HepG2 (cell line): ENCODE results near the gene SLC45A3. TPM values are rescaled to one million over a fixed set of nuclear protein-coding genes. Genes with fewer than 3 reads are reported as not detected.
A peak's percentile ranks its signal among the peaks of the same experiment; 100 is the strongest.

Source experiments
- FLYWCH1 ChIP-seq: sonication (generic); formaldehyde crosslinking; IDR thresholded peaks from 2 replicates; pipeline ENCODE4 v1.8.1; 2023; ENCODE audit warnings: mild to moderate bottlenecking, missing genetic modification reagents
- HES4 ChIP-seq: sonication (generic); formaldehyde crosslinking; IDR thresholded peaks from 2 replicates; pipeline ENCODE4 v1.9.0; 2021; ENCODE audit warnings: mild to moderate bottlenecking, missing genetic modification reagents, borderline replicate concordance
- MIXL1 ChIP-seq: IDR thresholded peaks from 2 replicates; pipeline ENCODE4 v1.6.1; 2016
- NFRKB ChIP-seq: fragments of 450-650 bp; IDR thresholded peaks from 2 replicates; pipeline ENCODE4 v1.6.1; 2017
- RARA ChIP-seq: IDR thresholded peaks from 2 replicates; pipeline ENCODE4 v1.6.1; 2016; ENCODE audit warnings: missing genetic modification reagents, missing compliant biosample characterization
- RBFOX2 ChIP-seq: fragments of 200-400 bp; formaldehyde crosslinking; IDR thresholded peaks from 2 replicates; pipeline ENCODE4 v1.6.1; 2017; ENCODE audit warnings: low read depth, mild to moderate bottlenecking, low read length
- SMARCE1 ChIP-seq: fragments of 450-650 bp; IDR thresholded peaks from 2 replicates; pipeline ENCODE4 v1.6.1; 2017; ENCODE audit warnings: borderline replicate concordance
- ZBTB2 ChIP-seq: sonication (generic); formaldehyde crosslinking; IDR thresholded peaks from 2 replicates; pipeline ENCODE4 v1.8.0; 2022; ENCODE audit warnings: low read depth, missing genetic modification reagents
- ZNF121 ChIP-seq: sonication (generic); formaldehyde crosslinking; IDR thresholded peaks from 2 replicates; pipeline ENCODE4 v1.5.0; 2020; ENCODE audit warnings: mild to moderate bottlenecking, missing genetic modification reagents
- ZNF33A ChIP-seq: sonication (generic); formaldehyde crosslinking; IDR thresholded peaks from 2 replicates; pipeline ENCODE4 v1.5.1; 2020; ENCODE audit warnings: missing genetic modification reagents, mild to moderate bottlenecking, moderate library complexity, borderline replicate concordance
- ZNF75D ChIP-seq: sonication (generic); formaldehyde crosslinking; IDR thresholded peaks from 2 replicates; pipeline ENCODE4 v1.8.1; 2023; ENCODE audit warnings: missing genetic modification reagents, mild to moderate bottlenecking, borderline replicate concordance
- ZNF784 ChIP-seq: sonication (generic); formaldehyde crosslinking; IDR thresholded peaks from 2 replicates; pipeline ENCODE4 v1.5.1; 2020; ENCODE audit warnings: missing genetic modification reagents, mild to moderate bottlenecking, borderline replicate concordance
- polyA plus RNA-seq, 8 experiments: library from polyadenylated mRNA; depleted of rRNA in 3 of 8; stranded (reverse) in 7 of 8; unstranded in 1 of 8; fragments of >200 nt; fragmentation: Illumina TruSeq in 4 of 8; extraction: Trizol in 4 of 8; gene quantifications; 2 replicates each; pipeline versions ENCODE4 v1.2.1 to v1.2.3, GENCODE V29; 2011 to 2016; ENCODE audit warnings: low read depth in 4 of 8, missing spikeins in 1 of 8, mixed read lengths in 1 of 8; ENCODE audit not compliant: insufficient read depth in 1 of 8
- total RNA-seq, 5 experiments: library from RNA; depleted of rRNA; stranded (reverse); fragments of >200 nt; fragmentation: Illumina TruSeq; extraction: Trizol; gene quantifications; 2 replicates each; pipeline ENCODE4 v1.2.3, GENCODE V29; 2016; ENCODE audit warnings: low read depth in 1 of 5
- TF ChIP-seq, protein P1 (sequence below): sonication (generic); formaldehyde crosslinking; IDR thresholded peaks from 2 replicates; pipeline ENCODE4 v1.5.1; 2020; ENCODE audit warnings: missing genetic modification reagents, mild to moderate bottlenecking, borderline replicate concordance
- TF ChIP-seq, protein P2 (sequence below): IDR thresholded peaks from 2 replicates; pipeline ENCODE4 v1.6.1; 2016; ENCODE audit warnings: low read depth
- TF ChIP-seq, protein P3 (sequence below): sonication (generic); formaldehyde crosslinking; IDR thresholded peaks from 2 replicates; pipeline ENCODE4 v1.5.1; 2020; ENCODE audit warnings: mild to moderate bottlenecking, moderate library complexity, missing genetic modification reagents
- TF ChIP-seq, protein P4 (sequence below): sonication (generic); formaldehyde crosslinking; IDR thresholded peaks from 2 replicates; pipeline ENCODE4 v1.4.0; 2020; ENCODE audit warnings: mild to moderate bottlenecking, missing genetic modification reagents

SLC45A3 gene
- total and polyA plus RNA-seq, 2 of the 13 experiments (the other 11 are each of a cell fraction or from before 2014, with no cell fraction given): 3.4 to 4.1 TPM

- TF ChIP-seq, protein P1, sequence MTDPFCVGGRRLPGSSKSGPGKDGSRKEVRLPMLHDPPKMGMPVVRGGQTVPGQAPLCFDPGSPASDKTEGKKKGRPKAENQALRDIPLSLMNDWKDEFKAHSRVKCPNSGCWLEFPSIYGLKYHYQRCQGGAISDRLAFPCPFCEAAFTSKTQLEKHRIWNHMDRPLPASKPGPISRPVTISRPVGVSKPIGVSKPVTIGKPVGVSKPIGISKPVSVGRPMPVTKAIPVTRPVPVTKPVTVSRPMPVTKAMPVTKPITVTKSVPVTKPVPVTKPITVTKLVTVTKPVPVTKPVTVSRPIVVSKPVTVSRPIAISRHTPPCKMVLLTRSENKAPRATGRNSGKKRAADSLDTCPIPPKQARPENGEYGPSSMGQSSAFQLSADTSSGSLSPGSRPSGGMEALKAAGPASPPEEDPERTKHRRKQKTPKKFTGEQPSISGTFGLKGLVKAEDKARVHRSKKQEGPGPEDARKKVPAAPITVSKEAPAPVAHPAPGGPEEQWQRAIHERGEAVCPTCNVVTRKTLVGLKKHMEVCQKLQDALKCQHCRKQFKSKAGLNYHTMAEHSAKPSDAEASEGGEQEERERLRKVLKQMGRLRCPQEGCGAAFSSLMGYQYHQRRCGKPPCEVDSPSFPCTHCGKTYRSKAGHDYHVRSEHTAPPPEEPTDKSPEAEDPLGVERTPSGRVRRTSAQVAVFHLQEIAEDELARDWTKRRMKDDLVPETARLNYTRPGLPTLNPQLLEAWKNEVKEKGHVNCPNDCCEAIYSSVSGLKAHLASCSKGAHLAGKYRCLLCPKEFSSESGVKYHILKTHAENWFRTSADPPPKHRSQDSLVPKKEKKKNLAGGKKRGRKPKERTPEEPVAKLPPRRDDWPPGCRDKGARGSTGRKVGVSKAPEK (CRISPR knock-in tag): no peak
- TF ChIP-seq MIXL1 (CRISPR knock-in tag): no peak
- TF ChIP-seq, protein P2, sequence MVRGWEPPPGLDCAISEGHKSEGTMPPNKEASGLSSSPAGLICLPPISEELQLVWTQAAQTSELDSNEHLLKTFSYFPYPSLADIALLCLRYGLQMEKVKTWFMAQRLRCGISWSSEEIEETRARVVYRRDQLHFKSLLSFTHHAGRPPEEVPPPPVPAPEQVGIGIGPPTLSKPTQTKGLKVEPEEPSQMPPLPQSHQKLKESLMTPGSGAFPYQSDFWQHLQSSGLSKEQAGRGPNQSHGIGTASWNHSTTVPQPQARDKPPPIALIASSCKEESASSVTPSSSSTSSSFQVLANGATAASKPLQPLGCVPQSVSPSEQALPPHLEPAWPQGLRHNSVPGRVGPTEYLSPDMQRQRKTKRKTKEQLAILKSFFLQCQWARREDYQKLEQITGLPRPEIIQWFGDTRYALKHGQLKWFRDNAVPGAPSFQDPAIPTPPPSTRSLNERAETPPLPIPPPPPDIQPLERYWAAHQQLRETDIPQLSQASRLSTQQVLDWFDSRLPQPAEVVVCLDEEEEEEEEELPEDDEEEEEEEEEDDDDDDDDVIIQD (CRISPR knock-in tag): no peak
- TF ChIP-seq ZNF75D (CRISPR knock-in tag): no peak
- TF ChIP-seq, protein P3, sequence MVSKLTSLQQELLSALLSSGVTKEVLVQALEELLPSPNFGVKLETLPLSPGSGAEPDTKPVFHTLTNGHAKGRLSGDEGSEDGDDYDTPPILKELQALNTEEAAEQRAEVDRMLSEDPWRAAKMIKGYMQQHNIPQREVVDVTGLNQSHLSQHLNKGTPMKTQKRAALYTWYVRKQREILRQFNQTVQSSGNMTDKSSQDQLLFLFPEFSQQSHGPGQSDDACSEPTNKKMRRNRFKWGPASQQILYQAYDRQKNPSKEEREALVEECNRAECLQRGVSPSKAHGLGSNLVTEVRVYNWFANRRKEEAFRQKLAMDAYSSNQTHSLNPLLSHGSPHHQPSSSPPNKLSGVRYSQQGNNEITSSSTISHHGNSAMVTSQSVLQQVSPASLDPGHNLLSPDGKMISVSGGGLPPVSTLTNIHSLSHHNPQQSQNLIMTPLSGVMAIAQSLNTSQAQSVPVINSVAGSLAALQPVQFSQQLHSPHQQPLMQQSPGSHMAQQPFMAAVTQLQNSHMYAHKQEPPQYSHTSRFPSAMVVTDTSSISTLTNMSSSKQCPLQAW (CRISPR knock-in tag): no peak
- no peak for TF ChIP-seq ZNF784
- no peak for TF ChIP-seq ZBTB2 (CRISPR knock-in tag)
- no peak for TF ChIP-seq RBFOX2
- no peak for TF ChIP-seq RARA (CRISPR knock-in tag)
- TF ChIP-seq NFRKB: no peak
- TF ChIP-seq, protein P4, sequence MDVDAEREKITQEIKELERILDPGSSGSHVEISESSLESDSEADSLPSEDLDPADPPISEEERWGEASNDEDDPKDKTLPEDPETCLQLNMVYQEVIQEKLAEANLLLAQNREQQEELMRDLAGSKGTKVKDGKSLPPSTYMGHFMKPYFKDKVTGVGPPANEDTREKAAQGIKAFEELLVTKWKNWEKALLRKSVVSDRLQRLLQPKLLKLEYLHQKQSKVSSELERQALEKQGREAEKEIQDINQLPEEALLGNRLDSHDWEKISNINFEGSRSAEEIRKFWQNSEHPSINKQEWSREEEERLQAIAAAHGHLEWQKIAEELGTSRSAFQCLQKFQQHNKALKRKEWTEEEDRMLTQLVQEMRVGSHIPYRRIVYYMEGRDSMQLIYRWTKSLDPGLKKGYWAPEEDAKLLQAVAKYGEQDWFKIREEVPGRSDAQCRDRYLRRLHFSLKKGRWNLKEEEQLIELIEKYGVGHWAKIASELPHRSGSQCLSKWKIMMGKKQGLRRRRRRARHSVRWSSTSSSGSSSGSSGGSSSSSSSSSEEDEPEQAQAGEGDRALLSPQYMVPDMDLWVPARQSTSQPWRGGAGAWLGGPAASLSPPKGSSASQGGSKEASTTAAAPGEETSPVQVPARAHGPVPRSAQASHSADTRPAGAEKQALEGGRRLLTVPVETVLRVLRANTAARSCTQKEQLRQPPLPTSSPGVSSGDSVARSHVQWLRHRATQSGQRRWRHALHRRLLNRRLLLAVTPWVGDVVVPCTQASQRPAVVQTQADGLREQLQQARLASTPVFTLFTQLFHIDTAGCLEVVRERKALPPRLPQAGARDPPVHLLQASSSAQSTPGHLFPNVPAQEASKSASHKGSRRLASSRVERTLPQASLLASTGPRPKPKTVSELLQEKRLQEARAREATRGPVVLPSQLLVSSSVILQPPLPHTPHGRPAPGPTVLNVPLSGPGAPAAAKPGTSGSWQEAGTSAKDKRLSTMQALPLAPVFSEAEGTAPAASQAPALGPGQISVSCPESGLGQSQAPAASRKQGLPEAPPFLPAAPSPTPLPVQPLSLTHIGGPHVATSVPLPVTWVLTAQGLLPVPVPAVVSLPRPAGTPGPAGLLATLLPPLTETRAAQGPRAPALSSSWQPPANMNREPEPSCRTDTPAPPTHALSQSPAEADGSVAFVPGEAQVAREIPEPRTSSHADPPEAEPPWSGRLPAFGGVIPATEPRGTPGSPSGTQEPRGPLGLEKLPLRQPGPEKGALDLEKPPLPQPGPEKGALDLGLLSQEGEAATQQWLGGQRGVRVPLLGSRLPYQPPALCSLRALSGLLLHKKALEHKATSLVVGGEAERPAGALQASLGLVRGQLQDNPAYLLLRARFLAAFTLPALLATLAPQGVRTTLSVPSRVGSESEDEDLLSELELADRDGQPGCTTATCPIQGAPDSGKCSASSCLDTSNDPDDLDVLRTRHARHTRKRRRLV (CRISPR knock-in tag): no peak
- TF ChIP-seq ZNF121: no peak
- TF ChIP-seq FLYWCH1 (CRISPR knock-in tag): no peak
- TF ChIP-seq HES4: peak; percentile 34; the same call in 1 of the 2 replicates
- TF ChIP-seq SMARCE1: no peak
- no peak for TF ChIP-seq ZNF33A (CRISPR knock-in tag)
Measured at GRCh38 chr1:205668951-205669340, 11.4 kb downstream of the SLC45A3 start (continued).
